Measurements from ENCODE around the gene RGS14.

RGS14 gene

GRCh38 chr5:177405805-177406204 lies 48.1 kb downstream of the RGS14 start:
- TF ChIP-seq SNAI2 (CRISPR knock-in tag; IDR thresholded peaks at IDR 0.05), result no peak
- no peak for TF ChIP-seq ZFP3 (CRISPR knock-in tag; IDR thresholded peaks at IDR 0.05)
- no peak for TF ChIP-seq TSHZ2 (CRISPR knock-in tag; IDR thresholded peaks at IDR 0.05)
- TF ChIP-seq ESRRG (CRISPR knock-in tag; IDR thresholded peaks at IDR 0.05), result no peak
- no peak for TF ChIP-seq CSDC2 (CRISPR knock-in tag; IDR thresholded peaks at IDR 0.05)
- no peak for TF ChIP-seq ZC3H10 (CRISPR knock-in tag; IDR thresholded peaks at IDR 0.05)
- no peak for TF ChIP-seq TCF4 (CRISPR knock-in tag; IDR thresholded peaks at IDR 0.05; ENCODE audit: borderline replicate concordance)
- no peak for TF ChIP-seq RARB (CRISPR knock-in tag; IDR thresholded peaks at IDR 0.05)
- no peak for TF ChIP-seq ZNF70 (CRISPR knock-in tag; IDR thresholded peaks at IDR 0.05)
- TF ChIP-seq TOX (CRISPR knock-in tag; IDR thresholded peaks at IDR 0.05; ENCODE audit: borderline replicate concordance), result no peak
- no peak for TF ChIP-seq ZFP30 (CRISPR knock-in tag; IDR thresholded peaks at IDR 0.05)
- no peak for TF ChIP-seq OSR1 (CRISPR knock-in tag; IDR thresholded peaks at IDR 0.05)
- TF ChIP-seq ARNTL (CRISPR knock-in tag; IDR thresholded peaks at IDR 0.05; ENCODE audit: borderline replicate concordance, low read depth), result no peak
- no peak for TF ChIP-seq ZNF565 (CRISPR knock-in tag; conservative IDR thresholded peaks at IDR 0.05; ENCODE audit: low read depth)
- no peak for TF ChIP-seq CSRNP3 (CRISPR knock-in tag; IDR thresholded peaks at IDR 0.05)
- TF ChIP-seq PATZ1 (CRISPR knock-in tag; IDR thresholded peaks at IDR 0.05; ENCODE audit: borderline replicate concordance), result no peak
- TF ChIP-seq ISL1 (CRISPR knock-in tag; IDR thresholded peaks at IDR 0.05), result no peak
- TF ChIP-seq GLIS3 (CRISPR knock-in tag; IDR thresholded peaks at IDR 0.05), result no peak
- TF ChIP-seq ZNF8 (CRISPR knock-in tag; IDR thresholded peaks at IDR 0.05), result no peak
- TF ChIP-seq PPARA (CRISPR knock-in tag; IDR thresholded peaks at IDR 0.05; ENCODE audit: borderline replicate concordance), result no peak
- no peak for ATAC-seq

GRCh38 chr5:177409043-177409801 lies 51.5 kb downstream of the RGS14 start, which contains the start of gene F12:
Gene F12 (minus strand): TSS chr5:177409564. CDS start chr5:177409527, 37 bp downstream.
- ATAC-seq, result no peak
- TF ChIP-seq TCF4 (CRISPR knock-in tag; IDR thresholded peaks at IDR 0.05; ENCODE audit: borderline replicate concordance) (no peak), GLIS3 (CRISPR knock-in tag; IDR thresholded peaks at IDR 0.05) (no peak), ZC3H10 (CRISPR knock-in tag; IDR thresholded peaks at IDR 0.05) (no peak), ZNF8 (CRISPR knock-in tag; IDR thresholded peaks at IDR 0.05) (no peak), TSHZ2 (CRISPR knock-in tag; IDR thresholded peaks at IDR 0.05) (no peak), PATZ1 (CRISPR knock-in tag; IDR thresholded peaks at IDR 0.05; ENCODE audit: borderline replicate concordance) (no peak), SNAI2 (CRISPR knock-in tag; IDR thresholded peaks at IDR 0.05) (no peak), CSDC2 (CRISPR knock-in tag; IDR thresholded peaks at IDR 0.05) (no peak), ISL1 (CRISPR knock-in tag; IDR thresholded peaks at IDR 0.05) (no peak), ZFP30 (CRISPR knock-in tag; IDR thresholded peaks at IDR 0.05) (no peak), CSRNP3 (CRISPR knock-in tag; IDR thresholded peaks at IDR 0.05) (no peak)
